NCI-H2107 (cell line): ENCODE measurements around the gene CYSTM1.

Experiments
- DNase-seq: peaks from one replicate; lab custom pipeline; 2025; lab: John Stamatoyannopoulos, UW

Gene CYSTM1

GRCh38 chr5:140236891-140237598 lies 62.1 kb downstream of the CYSTM1 start:
- DNase-seq: no peak

- DNase-seq: no peak
Measured at GRCh38 chr5:140238756-140239155, 63.8 kb downstream of the CYSTM1 start.

GRCh38 chr5:140239461-140239860 lies 64.5 kb downstream of the CYSTM1 start:
- no peak for DNase-seq

- no peak for DNase-seq
Measured at GRCh38 chr5:140239939-140240700, 65.1 kb downstream of the CYSTM1 start.

GRCh38 chr5:140240987-140241706 lies 66.2 kb downstream of the CYSTM1 start:
- no peak for DNase-seq

- DNase-seq: no peak
Measured at GRCh38 chr5:140242099-140242498, 67.1 kb downstream of the CYSTM1 start.

GRCh38 chr5:140242890-140243585 lies 68.0 kb downstream of the CYSTM1 start:
- no peak for DNase-seq

- DNase-seq: peak; percentile 9
Measured at GRCh38 chr5:140243706-140244250, 68.8 kb downstream of the CYSTM1 start.

GRCh38 chr5:140244525-140245025 lies 69.6 kb downstream of the CYSTM1 start:
- DNase-seq: peak; percentile 54

GRCh38 chr5:140245341-140245740 lies 70.4 kb downstream of the CYSTM1 start:
- no peak for DNase-seq

GRCh38 chr5:140245926-140246325 lies 70.9 kb downstream of the CYSTM1 start:
- DNase-seq: no peak

GRCh38 chr5:140246378-140247122 lies 71.6 kb downstream of the CYSTM1 start:
- no peak for DNase-seq

- no peak for DNase-seq
Measured at GRCh38 chr5:140248414-140248813, 73.4 kb downstream of the CYSTM1 start.

GRCh38 chr5:140249536-140249935 lies 74.5 kb downstream of the CYSTM1 start:
- no peak for DNase-seq

- no peak for DNase-seq
Measured at GRCh38 chr5:140250386-140250785, 75.4 kb downstream of the CYSTM1 start.

GRCh38 chr5:140251527-140251973 lies 76.6 kb downstream of the CYSTM1 start:
- DNase-seq: no peak

- no peak for DNase-seq
Measured at GRCh38 chr5:140252470-140253126, 77.6 kb downstream of the CYSTM1 start.

GRCh38 chr5:140253985-140254384 lies 79.0 kb downstream of the CYSTM1 start:
- no peak for DNase-seq

- no peak for DNase-seq
Measured at GRCh38 chr5:140255460-140256157, 80.6 kb downstream of the CYSTM1 start.

- no peak for DNase-seq
Measured at GRCh38 chr5:140256726-140257125, 81.7 kb downstream of the CYSTM1 start.
